ENCODE data around the gene OR10K1.
"Not testable (repeated sequence)": the region's sequence is repeated elsewhere in the genome, so short reads cannot be mapped to it uniquely, and the experiment has no call there.

Gene OR10K1, protein sequence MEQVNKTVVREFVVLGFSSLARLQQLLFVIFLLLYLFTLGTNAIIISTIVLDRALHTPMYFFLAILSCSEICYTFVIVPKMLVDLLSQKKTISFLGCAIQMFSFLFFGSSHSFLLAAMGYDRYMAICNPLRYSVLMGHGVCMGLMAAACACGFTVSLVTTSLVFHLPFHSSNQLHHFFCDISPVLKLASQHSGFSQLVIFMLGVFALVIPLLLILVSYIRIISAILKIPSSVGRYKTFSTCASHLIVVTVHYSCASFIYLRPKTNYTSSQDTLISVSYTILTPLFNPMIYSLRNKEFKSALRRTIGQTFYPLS

DNA sequence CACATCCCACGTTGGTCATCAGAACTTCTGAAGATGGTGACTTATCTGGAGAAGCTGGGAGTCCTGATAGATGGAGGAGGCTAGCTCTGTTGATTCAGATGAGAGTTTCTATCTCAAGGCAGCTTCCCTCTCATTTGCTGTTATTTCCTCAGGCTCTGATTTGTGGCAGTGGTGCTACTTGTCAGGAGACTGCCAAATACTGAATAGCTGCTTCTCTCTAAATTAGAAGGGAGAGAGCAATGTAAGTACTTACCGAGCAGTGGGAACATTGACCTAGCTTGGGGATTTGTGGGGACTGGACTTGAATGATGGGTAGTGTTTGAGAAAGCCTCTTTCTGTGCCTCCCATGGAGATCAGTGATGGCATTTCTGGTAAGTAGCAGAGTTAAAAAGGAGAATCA is at the start of gene OR10K1:
OR10K1 (plus strand) TSS at position 301 of the 400 bp plus-strand sequence. CDS start 3,728 bp downstream, outside the sequence.
- DNase-seq (ENCODE audit: low spot score): no peak

DNA sequence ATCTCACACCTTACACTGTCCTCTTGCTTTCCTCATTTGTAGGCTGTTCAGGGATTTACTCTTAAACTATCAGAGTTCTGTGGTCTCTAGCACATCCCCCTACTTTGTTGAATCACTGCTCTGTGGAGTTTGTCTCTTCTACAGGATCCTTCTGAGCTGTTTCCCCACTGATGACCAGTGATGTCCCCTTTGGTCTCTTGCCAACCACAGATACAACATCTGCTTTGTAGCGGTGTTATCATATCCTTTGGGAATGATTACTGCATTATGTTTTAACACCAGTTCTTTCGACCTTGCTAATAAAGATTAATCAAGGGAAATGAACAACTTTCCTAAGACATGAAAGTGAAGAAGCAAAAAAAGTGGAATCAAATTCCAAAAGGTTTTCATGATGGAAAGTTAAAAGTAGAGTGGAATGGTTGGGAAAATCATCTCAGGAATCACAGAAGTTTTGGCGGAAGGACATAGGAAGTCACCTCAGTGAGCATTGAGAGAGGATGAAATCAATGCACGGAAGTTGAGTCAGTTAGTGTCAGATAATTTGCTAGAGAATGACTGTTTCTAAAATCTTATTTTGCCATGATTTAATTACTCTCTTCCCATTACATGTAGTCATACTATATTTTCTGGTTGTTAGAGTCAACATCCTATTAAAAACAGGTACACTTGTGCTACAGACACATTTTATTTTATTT is 46.8 kb upstream of the OR10K1 start:
- DNase-seq (ENCODE audit: low spot score): no peak

DNA sequence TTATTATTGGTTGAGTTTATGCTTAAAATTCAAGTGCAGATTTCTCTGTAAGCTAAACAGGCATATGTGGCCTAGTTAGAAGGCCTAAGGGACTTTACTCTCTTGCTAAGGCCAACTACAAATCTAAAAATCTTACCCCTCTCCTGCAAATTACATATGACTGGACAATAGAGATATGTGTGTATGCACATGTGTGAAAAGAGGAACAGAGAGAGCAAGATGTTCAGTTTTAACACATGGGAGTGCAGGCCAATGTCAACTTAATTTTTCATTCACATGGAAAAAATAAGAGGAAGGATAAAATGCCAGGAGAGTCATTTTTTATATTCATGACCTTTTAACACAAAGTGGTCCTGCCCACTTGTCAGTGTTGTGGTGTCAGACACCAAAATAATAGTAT is 44.0 kb upstream of the OR10K1 start:
- no peak for DNase-seq (ENCODE audit: low spot score)

DNA sequence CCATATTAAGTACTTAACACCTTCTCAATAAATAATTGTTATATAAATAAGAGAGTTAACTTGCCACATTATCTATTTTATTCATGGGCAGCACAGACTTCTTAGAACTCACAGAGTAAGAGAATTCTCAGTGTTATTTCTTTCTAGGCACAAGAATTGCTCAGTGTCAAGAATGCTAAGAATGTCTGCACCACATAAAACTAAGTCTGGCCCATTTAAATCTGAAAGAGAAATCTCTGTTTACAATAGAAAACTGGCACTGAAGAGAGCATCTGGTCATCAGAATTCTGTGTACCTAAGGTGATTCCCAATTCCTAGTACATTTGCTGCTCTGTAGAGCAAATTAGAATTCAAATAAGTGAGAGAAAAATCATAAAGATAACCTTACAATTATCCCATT is 39.4 kb upstream of the OR10K1 start:
- no peak for DNase-seq (ENCODE audit: low spot score)

DNA sequence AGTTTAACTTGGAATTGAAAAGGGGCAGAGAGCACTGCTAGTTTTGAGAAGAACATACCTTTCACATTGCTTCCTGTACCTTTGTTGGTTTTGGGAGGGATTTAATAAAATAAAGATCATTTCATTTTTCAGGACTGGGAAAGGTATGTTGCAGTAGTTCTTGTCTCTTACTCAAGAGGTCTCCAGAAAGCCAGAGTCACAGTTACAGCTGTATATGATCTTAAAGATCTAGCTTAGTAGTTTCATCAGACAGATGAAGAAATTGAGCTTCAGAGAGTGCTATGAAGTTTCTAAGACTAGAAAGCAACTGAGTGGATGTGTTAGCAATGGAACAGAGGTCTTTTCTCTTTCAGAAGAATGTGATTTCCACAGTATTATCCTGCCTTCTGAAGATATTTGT is 36.6 kb upstream of the OR10K1 start:
- DNase-seq (ENCODE audit: low spot score): no peak

DNA sequence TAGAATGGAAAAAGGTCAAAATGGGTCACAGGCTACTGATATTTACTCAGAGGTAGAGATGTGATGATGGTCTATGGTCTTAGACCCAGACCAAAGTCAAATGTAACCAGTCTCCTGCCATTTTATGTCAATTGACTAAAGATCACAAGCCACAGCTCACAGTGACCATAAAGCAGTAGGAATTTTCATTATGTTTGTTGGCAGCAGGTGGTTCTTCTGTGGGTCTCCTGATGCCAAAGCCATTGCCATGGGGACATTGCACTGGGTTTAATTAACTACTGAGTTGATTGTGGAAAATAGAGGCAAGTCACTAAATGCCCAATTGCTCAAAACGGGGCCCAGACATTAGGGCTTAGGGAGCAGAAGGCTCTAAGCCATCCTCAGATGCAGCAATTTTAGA is 35.5 kb upstream of the OR10K1 start, which contains the start of gene OR10K2:
OR10K2 (minus strand) TSS at position 101 of the 400 bp plus-strand sequence. CDS start 5,371 bp downstream, outside the sequence.
- no peak for DNase-seq (ENCODE audit: low spot score)

DNA sequence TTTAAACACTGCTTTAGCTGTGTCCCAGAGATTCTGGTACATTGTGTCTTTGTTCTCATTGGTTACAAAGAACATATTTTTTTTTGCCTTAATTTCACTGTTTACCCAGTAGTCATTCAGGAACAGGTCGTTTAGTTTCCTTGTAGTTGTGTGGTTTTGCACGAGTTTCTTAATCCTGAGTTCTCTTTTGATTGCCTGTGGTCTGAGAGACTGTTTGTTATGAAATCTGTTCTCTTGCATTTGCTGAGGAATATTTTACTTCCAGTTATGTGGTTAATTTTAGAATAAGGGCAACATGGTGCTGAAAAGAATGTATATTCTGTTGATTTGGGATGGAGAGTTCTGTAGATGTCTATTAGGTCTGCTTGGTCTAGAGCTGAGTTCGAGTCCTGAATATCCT is 31.5 kb upstream of the OR10K1 start:
- DNase-seq (ENCODE audit: low spot score): not testable (repeated sequence)

DNA sequence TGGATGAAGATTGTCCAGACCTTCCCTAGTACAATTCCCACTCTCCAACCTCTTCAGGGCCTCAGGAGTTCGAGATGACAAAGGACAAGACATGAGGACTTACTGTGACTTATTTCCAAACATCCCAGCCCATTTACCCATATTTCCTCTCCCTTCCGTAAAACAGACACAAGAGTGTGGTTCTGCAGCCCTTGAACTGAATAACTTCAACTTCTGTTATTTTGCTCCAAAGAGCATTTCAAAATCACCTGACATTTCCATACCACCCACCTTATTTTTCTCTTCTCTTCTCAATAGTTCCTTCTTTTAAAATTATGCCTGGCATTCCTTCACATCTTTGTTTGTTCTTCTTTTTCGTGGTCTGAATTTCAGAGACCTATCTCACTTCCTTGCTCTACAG is 26.9 kb upstream of the OR10K1 start:
- DNase-seq (ENCODE audit: low spot score): no peak

DNA sequence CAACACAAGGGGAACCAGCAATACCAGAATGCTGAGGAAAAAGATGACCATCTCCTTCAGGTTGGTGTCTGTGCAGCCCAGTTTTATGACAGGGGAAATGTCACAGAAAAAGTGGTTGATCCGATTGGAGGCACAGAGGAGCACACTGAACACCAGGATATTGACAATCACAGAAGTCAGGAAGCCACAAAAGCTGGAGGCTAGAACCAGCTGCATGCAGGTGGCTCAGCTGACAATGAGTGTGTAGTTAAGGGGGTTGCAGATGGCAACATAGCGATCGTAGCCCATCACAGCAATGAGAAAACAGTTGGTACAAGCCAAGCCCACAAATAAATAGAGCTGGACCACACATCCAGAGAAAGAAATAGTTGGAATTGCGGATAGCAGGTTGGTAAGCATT is 16.3 kb upstream of the OR10K1 start:
- DNase-seq (ENCODE audit: low spot score): no peak

DNA sequence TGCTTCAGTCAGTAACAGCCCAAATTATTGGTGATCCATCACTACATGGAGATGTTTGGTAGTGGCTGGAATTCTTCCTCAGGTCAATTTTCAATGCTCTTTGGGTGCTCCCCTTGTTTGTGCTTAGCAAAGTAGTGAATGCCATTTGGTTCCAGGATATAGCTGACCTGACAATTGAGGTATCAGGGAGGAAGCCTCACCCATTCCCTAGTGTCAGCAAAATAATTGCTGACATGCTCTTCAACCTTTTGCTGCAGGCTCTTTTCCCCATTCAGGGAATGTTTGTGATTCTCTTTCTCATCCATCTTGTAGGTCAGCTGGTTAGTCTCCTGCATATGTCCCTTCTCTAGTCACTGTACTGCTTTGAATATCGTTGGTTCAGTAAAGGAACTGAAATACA is 7.1 kb upstream of the OR10K1 start:
- no peak for DNase-seq (ENCODE audit: low spot score)

DNA sequence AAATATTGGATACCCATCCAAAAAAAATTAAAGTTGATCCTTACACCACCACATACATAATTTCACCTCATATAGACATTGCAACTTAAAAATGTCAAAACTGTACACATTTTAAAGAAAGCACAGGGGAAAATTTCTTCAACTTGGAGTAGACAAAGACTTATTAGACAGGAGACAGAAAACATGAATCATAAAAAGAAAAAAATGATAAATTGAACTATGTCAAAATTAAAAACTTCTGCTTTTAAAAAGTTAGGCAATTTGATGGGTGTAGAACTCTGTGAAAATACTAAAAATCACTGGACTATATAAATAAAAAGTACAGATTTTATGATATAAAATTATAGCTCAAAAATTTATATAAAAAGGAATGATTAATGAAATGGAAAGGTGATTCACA is 4.4 kb upstream of the OR10K1 start:
- no peak for DNase-seq (ENCODE audit: low spot score)

DNA sequence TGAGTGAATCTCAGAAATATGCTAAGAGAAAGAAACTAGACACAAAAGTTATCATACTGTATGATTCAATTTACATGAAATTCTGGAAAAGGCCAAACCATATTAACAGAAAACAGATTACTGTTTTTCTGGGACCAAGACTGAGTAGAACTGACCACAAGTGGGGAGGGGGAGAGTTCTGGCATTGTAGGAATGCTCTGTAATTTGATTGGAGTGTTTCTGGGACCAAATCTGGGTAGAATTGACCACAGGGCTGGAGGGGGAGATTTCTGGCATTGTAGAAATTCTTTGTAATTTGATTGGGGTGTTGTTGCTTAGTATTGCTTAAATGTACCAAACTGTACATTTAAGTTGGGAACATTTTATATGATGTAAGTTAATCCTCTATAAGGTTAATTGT is 3.4 kb upstream of the OR10K1 start:
- DNase-seq (ENCODE audit: low spot score): no peak

DNA sequence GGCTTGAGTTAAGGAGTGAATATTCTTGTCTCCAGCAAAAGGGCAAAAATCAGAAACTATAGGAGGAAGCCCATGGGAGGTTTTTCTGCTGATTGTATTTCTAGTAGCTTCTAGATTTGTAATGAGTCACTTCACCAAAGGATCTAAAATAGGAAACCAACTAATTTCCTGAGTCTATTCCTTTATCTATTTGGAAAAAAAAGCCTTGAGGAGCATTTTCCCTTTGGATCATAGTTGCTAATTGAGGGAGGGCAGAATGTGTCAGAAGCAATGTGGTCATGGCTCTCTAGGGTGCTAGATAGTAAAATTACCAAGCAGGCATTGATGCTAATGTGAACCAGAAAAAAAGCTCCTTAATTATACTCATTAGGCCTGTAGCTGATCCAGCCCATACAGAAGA is 10.3 kb downstream of the OR10K1 start, which contains the start of gene OR10R2:
OR10R2 (plus strand) TSS at position 301 of the 400 bp plus-strand sequence. CDS start 106 bp downstream, outside the sequence.
- DNase-seq (ENCODE audit: low spot score): no peak

DNA sequence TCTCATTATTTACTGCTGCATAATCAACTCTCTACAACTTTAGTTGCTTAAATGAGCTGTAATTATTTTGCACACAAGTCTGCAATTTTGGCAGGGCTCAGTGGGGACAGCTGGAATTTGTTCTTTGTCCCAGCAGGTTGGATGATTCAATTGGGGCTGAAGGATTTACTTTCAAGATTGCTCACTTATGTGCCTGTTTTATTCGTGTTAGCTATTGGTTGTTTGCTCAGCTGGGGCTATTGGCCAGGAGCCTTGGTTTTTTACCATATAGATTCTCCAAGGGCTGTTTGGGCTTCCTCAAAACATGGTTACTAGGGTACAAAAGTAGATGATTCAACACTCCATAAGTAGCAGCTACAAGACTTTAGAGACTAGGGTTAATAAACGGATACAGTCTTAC is 23.8 kb downstream of the OR10K1 start:
- DNase-seq (ENCODE audit: low spot score): no peak

DNA sequence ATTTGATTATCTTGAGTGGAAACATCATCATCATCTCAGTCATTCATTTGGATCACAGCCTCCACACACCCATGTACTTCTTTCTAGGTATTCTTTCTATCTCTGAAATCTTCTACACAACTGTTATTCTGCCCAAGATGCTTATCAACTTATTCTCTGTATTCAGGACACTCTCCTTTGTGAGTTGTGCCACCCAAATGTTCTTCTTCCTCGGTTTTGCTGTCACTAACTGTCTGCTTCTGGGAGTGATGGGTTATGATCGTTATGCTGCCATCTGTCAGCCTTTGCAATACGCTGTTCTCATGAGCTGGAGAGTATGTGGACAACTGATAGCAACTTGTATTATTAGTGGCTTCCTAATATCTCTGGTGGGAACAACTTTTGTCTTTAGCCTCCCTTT is 29.7 kb downstream of the OR10K1 start:
- DNase-seq (ENCODE audit: low spot score): no peak

DNA sequence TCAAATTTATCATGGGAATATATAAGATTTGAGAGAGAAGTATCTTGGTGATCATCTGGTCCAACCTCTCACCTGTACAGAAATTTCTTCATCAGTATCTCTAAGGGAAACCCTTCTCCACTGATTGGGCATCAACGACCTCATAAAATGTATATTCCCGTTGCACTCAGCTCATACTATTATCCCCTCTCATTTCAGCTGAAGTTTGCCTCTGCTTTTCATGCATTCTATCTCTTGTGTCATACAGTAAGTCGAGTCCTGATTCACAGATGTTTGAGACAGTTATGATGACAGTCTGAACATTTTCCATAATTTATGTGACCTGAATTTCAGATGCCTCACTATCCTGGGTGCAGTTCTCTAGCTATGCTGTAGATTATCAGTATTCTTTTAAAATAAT is 31.4 kb downstream of the OR10K1 start:
- DNase-seq (ENCODE audit: low spot score): no peak

DNA sequence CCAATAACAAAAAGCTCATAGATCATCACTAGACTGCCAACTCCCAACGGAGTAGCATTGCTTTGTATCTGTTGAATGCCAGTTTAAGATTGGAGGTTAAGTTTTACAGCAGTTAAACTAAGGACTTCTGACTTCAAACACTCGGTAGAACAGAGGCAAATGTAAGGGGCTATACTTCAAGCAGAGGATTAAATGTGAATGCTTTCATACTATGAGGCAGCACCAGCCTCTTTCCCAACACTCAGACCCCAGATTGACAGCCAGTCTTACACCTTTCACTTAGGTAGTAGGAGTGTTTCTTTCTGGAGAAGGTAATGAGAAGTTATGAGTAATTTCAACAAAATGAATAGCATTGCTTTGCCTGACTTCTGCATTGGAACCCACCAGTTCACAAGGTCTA is 33.2 kb downstream of the OR10K1 start:
- DNase-seq (ENCODE audit: low spot score): no peak

DNA sequence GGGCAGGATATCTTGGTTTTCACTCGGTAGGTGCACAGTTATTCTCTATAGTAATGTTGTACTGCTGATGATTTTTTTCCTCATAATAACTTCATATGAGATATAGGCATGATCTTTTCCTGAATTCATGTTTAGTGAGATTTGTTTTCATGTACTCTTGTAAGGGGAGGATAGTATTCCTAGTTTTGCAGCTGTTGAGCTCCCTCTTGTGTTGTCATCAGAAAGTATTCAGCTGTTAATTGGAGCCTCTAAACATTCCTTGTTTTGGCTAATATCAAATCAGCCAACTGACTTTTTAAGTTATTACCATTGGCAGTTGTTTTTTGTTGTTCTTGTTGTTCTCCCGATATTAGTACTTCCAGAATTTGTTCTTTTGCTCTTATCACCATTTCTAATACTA is 34.7 kb downstream of the OR10K1 start:
- no peak for DNase-seq (ENCODE audit: low spot score)

DNA sequence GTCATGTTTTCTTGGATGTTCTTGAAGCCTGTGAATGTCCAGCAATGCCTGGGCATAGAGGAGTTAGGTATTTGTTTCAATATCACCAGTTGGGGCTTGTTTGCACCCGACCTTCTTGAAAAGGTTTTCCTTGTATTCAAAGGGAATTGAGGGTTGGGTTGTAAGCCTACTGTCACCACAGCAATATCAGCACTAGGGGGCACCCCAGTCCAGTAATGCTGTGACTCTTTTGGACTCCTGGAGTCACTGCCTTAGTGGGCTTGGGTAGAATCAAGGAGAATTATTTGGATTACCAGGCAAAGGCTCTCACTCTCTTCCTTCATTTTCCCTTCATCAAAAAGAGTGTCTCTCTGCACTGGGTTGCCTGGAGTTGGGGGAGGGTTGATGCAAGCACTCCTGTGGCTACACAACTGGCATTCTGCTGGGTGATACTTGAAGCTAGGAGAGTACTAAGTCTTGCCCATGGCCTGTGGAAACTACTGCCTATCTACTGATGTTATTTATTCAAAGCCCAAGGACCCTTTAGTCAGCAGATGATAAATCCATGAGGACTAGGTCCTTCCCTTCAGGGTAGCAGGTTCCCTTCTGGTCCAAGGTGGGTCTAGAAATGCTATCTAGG is 44.8 kb downstream of the OR10K1 start:
- DNase-seq (ENCODE audit: low spot score): peak; percentile 16

DNA sequence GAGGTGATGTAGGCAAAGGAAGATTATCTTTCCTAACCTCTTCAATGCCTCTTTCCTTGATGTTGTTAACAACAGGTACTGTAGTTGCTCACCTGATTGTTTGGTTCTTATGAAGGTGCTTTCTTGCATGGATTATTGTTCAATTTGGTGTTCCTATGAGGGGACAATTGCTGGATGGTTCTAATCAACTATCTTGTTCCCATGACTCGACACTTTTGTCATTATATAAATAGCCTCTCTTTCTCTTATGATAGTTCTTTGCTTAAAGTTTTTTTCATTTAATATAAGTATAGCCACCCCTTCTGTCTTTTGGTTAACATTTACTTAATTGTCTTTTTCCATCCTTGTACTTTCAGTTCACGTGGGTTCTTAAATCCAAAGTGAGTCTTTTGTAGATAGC is 45.9 kb downstream of the OR10K1 start:
- no peak for DNase-seq (ENCODE audit: low spot score)

DNA sequence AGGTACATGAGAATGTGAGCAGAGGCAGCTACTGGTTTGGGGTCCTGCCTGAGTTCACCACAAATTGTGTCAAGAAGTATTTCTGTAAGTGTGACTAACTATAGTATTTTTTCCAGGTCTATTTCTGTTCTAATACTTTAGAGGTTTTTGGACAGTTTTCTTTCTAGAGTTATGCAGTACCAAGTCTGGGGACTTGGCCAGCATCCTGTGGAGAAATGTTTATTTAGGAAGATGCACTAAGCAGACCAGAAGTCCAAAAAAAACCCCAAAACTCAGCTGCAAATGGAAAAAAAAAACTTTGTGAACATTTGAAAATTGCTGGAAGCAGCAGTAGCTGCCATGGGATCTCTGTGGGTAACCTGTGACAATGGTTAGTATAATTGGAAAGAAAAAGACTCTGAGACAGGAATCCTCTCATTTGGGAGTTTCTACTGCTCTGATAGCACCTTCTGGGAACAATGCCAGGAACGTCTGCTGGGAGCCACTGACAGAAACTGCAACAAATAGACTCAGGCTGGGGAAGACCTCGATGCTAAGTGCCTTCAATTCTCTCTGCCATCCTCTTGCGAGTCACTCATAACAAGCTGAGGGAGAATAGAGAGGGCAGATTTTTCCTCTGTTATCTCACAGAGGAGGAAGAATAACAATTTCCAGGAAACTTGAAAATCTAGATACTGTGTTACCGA is 48.0 kb downstream of the OR10K1 start:
- no peak for DNase-seq (ENCODE audit: low spot score)

DNA sequence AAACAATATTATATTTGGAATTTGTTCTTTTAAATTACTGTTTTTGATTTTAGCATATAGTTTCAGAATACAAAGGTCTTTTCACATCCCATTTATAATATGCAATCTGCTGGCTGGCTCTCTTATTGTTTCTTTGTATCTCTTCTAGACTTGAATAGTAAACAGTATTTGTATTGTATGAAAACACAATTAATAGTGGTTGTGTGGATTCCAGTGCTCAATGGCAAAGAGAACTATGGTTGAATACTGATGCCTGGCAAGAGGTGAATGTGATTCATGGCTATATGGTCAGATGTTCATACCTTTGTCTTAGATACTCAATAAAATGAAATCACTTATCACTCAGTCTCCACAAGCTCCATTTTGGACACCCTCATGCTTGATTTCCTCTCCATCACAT is 55.3 kb downstream of the OR10K1 start:
- DNase-seq (ENCODE audit: low spot score): no peak
